ENCODE results near the gene DNMBP.
"Not testable (repeated sequence)": the region's sequence is repeated elsewhere in the genome, so short reads cannot be mapped to it uniquely, and the experiment has no call there.

DNMBP gene

DNA sequence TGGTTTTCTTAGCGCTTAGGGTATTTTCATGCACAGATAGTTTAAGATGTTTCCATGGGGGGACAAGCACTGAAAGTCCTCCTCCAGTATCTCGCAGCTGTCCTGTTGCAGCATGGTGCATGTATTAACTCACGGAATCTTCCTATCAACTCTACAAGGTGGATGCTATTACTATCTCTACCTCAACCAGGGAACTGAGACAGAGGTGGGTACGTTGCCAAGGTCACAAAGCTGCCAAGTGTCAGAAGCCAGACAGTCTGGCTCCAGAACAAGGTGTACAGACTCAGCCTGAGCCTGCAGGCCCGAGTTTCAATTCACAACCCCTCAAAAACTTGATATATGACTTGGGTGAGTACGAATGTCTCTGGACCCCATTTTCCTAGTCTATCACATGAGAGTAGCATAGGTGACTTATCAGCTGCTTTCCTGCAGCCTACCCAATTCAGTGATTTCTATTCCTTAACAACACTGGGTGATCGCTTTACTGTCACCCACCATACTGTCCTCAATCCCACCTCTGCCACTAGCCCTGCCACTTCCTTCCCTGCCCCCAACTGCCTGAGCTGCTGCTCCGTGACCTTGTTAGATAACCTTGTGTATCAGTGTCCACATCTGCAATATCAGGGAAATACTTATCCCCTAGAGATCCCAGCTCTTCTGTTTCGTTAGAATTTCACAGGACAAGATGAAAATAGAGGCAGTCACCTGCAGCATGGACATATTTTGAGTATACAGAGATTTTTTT is 135.2 kb downstream of the DNMBP start:
- DNase-seq (ENCODE audit: low spot score in 2 of 2) (no peak), ATAC-seq (ENCODE audit: low read depth) (no peak)
- Mint-ChIP-seq H3K36me3 (peaks cover 39% of the 10 kb centered on the region), H3K9me3 (no peaks in the 10 kb centered on the region), H3K4me3 (no peak overlapping the region), H3K27me3 (peaks cover 6% of the 10 kb centered on the region), H3K4me1 (no peaks in the 10 kb centered on the region), H3K27ac (peak overlapping the region; percentile 46)

DNA sequence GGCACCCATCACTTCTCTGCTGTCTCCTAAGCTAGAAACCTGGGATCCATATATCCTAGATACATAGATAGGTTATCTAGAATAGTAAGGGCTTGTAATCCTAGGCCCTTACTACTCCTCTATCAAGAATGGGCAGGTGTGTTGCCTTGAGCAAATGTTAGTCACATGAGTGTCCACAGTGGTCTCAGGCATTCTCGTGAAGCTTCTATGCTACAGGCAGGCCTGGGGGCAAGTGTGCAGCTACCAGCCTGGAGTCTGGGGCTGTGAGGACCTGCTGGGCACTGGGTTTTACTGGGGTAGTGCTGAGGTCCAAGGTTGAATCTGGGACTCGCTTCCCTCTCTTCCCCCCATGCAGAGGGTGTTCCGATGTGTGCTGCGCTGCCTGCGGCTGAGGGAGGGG is 135.9 kb downstream of the DNMBP start:
- Mint-ChIP-seq H3K4me1 (no peaks in the 10 kb centered on the region), H3K9me3 (no peaks in the 10 kb centered on the region), H3K4me3 (no peak overlapping the region), H3K27me3 (peaks cover 6% of the 10 kb centered on the region), H3K36me3 (peaks cover 33% of the 10 kb centered on the region), H3K27ac (no peak overlapping the region)
- ATAC-seq (ENCODE audit: low read depth) (no peak), DNase-seq (ENCODE audit: low spot score in 2 of 2) (no peak)

DNA sequence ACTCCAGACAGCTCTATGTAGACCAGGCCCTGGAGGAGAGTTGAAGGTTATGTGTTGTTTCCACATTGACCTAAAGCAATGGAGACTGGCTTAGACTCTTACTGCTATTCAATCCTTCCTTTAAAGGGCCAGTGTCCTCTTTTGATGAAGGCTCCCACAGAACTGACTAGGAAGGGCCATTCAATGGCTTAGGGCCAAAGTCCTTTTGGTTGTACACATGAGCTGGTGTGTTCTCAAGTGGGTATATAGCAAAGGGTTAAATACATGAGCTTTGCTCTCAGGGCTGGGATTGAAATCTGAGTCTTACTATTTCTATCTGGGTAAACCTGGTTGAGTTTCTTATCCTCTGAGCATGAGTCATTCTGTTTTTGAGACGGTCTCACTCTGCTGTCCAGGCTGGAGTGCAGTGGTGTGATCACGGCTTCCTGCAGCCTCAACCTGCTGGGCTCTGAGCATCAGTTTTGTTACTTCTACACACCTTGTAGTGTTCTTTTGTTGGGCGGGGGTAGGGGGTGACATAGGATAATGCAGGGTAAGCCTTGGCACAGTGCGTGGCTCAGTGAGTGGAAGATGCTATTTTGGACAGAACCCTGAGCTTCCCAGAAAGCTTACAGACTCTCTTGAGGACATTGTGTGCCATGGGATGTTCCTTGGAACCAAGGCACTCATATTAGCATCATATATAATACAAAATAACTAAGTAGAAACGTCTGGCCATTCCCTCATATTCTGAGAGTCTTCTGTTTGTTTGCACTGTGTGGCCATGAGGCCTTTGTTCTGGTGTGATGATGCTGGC is 137.2 kb downstream of the DNMBP start:
- no peak overlapping the region for H3K4me3 Mint-ChIP-seq
- no peaks in the 10 kb centered on the region for H3K4me1 Mint-ChIP-seq
- no peak for DNase-seq (ENCODE audit: low spot score in 2 of 2)
- H3K27ac Mint-ChIP-seq: no peak overlapping the region
- H3K27me3 Mint-ChIP-seq: peaks cover 10% of the 10 kb centered on the region
- H3K9me3 Mint-ChIP-seq: peaks cover under 1% of the 10 kb centered on the region
- peaks cover 25% of the 10 kb centered on the region for H3K36me3 Mint-ChIP-seq
- ATAC-seq (ENCODE audit: low read depth): no peak

DNA sequence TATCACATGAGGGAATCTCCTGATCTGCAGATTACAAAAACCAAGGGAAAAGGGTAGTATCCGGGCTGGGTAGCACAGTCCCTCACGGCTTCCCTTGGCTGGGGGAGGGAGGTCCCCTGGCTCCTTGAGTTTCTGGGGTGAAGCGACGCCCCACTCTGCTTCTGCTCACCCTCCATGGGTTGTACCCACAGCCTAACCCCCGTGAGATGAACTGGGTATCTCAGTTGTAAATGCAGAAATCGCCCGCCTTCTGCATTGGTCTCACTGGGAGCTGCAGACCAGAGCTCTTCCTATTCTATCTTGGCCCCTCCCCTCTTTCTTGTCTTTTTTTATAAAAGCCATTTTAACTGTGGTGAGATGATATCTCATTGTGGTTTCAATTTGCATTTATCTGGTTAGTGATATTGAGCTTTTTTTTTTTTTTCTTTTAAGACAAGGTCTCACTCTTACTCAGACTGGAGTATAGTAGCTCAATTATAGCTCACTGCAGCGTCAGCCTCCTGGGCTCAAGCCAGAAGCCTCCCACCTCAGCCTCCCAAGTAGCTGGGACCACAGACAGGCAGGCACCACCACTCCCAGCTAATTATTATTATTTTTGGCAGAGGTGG is 139.5 kb downstream of the DNMBP start:
- Mint-ChIP-seq H3K27me3 (peaks cover 17% of the 10 kb centered on the region), H3K4me1 (no peaks in the 10 kb centered on the region), H3K9me3 (peaks cover 10% of the 10 kb centered on the region), H3K36me3 (peaks cover 11% of the 10 kb centered on the region), H3K4me3 (no peak overlapping the region), H3K27ac (no peak overlapping the region)
- no peak for ATAC-seq (ENCODE audit: low read depth)
- no peak for DNase-seq (ENCODE audit: low spot score in 2 of 2)

DNA sequence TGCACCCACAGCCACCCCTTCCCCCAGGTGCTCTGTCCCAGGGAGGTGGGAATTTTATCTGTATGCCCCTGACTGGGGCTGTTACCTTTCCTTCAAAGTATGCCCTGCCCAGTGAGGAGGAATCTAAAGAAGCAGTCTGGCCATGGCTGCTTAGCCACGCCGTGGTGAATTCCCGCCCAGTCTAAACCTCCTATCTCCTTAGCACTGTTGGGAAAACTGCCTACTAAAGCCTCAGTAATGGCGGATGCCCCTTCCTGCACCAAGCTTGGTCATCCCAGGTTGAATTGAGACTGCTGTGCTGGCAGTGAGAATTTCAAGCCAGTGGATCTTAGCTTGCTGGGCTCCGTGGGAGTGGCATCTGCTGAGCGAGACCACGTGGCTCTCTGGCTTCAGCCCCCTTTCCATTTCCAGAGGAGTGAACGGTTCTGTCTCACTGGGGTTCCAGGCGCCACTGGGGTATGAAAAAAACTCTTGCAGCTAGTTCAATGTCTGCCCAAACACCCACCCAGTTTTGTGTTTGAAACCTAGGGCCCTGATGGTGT is 140.1 kb downstream of the DNMBP start:
- ATAC-seq (ENCODE audit: low read depth) (no peak), DNase-seq (ENCODE audit: low spot score in 2 of 2) (no peak)
- peaks cover 19% of the 10 kb centered on the region for H3K27me3 Mint-ChIP-seq
- H3K36me3 Mint-ChIP-seq: peaks cover 9% of the 10 kb centered on the region
- no peak overlapping the region for H3K4me3 Mint-ChIP-seq
- peaks cover 10% of the 10 kb centered on the region for H3K9me3 Mint-ChIP-seq
- H3K4me1 Mint-ChIP-seq: no peaks in the 10 kb centered on the region
- H3K27ac Mint-ChIP-seq: no peak overlapping the region

DNA sequence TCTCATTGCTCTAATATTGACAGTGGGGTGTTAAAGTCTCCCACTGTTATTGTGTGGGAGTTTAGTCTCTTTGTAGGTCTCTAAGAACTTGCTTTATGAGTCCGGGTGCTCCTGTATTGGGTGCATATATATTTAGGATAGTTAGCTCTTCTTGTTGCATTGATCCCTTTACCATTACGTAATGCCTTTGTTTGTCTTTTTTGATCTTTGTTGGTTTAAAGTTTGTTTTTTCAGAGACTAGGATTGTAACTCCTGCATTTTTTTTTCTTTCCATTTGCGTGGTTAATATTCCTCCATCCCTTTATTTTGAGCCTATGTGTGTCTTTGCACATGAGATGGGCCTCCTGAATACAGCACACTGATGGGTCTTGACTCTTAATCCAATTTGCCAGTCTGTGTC is 142.5 kb downstream of the DNMBP start:
- DNase-seq (ENCODE audit: low spot score in 2 of 2); ATAC-seq (ENCODE audit: low read depth); H3K4me3 Mint-ChIP-seq; H3K27ac Mint-ChIP-seq; H3K36me3 Mint-ChIP-seq; H3K4me1 Mint-ChIP-seq: not testable (repeated sequence)
- Mint-ChIP-seq H3K27me3 (peaks cover 21% of the 10 kb centered on the region), H3K9me3 (peaks cover 10% of the 10 kb centered on the region)

DNA sequence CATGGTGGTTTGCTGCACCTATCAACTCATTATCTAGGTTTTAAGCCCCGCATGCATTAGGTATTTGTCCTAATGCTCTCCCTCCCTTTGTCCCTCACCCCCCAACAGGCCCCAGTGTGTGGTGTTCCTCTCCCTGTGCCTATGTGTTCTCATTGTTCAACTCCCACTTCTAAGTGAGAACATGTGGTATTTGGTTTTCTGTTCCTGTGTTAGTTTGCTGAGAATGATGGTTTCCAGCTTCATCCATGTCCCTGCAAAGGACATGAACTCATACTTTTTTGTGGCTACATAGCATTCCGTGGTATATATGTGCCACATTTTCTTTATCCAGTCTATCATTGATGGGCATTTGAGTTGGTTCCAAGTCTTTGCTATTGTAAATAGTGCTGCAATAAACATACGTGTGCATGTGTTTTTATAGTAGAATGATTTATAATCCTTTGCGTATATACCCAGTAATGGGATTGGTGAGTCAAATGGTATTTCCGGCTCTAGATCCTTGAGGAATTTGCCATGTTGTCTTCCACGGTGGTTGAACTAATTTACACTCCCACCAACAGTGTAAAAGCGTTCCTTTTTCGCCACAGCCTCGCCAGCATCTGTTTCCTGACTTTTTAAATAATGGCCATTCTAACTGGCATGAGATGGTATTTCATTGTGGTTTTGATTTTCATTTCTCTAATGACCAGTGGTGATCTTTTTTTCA is 146.1 kb downstream of the DNMBP start:
- not testable (repeated sequence) for H3K4me1 Mint-ChIP-seq
- peaks cover 15% of the 10 kb centered on the region for H3K27me3 Mint-ChIP-seq

DNA sequence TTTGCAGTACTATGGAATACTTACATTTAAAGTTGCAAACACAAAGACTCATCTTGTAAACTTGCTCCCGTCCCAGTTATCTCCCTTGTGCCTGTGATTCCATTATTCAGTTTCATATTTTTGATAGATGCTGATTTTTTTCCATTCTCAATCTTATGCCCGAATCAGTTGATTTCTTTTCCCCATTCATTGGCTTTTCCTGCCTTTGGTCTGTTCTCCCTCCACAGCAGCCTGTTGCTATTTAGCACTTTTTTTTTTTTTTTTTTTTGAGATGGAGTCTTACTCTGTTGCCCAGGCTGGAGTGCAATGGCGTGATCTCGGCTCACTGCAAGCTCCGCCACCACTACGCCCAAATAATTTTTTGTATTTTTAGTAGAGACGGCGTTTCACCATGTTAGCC is 149.3 kb downstream of the DNMBP start:
- Mint-ChIP-seq H3K27ac (no peak overlapping the region), H3K9me3 (no peaks in the 10 kb centered on the region), H3K4me1 (no peaks in the 10 kb centered on the region), H3K27me3 (peaks cover 7% of the 10 kb centered on the region), H3K36me3 (no peaks in the 10 kb centered on the region), H3K4me3 (no peak overlapping the region)
- no peak for ATAC-seq (ENCODE audit: low read depth)
- DNase-seq (ENCODE audit: low spot score in 2 of 2): no peak

More for the DNA sequence above, 146.1 kb downstream of the DNMBP start:
- H3K27ac Mint-ChIP-seq; DNase-seq (ENCODE audit: low spot score in 2 of 2); ATAC-seq (ENCODE audit: low read depth); H3K4me3 Mint-ChIP-seq; H3K36me3 Mint-ChIP-seq: not testable (repeated sequence)
- H3K9me3 Mint-ChIP-seq: peaks cover 10% of the 10 kb centered on the region

DNA sequence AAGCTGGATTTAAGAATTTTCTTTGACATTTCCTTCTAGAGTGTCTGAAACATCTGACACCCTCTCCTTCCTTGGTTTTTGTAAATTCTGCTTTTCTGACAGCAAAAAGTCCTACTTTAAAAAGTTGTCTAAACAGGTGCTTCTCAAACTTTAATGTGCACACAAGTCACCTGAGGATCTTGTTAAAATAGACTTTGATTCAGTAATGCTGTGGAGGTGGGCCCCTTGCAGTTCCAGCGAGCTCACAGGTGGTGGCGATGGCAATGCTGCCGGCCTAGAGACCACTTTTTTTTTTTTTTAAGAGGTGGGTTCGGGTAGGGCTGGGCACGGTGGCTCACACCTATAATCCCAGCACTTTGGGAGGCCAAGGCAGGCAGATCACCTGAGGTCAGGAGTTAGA is 150.2 kb downstream of the DNMBP start:
- DNase-seq (ENCODE audit: low spot score in 2 of 2) (no peak), ATAC-seq (ENCODE audit: low read depth) (no peak)
- Mint-ChIP-seq H3K27ac (no peak overlapping the region), H3K36me3 (no peaks in the 10 kb centered on the region), H3K4me3 (no peak overlapping the region), H3K9me3 (no peaks in the 10 kb centered on the region), H3K4me1 (no peaks in the 10 kb centered on the region), H3K27me3 (peaks cover 5% of the 10 kb centered on the region)

DNA sequence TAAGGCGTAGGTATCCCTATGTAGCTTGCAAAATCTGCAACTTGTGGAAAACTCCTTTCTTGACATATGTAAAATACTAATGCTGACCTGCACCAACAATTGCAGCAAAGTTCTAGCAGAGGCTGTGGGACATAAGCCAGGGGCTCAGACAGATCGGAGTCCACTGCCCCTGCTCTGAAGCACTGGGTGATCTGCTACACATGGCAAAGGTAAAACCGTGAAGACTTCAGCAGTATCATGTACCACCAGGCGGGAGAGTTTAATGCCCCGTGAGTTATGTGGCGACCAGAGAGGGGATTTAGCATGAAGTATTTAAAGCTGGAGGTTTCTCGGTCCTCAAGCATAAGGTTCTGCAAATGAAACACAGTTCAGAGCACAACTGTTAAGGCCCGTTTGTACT is 150.9 kb downstream of the DNMBP start:
- H3K9me3 Mint-ChIP-seq: no peaks in the 10 kb centered on the region
- H3K27ac Mint-ChIP-seq: no peak overlapping the region
- no peaks in the 10 kb centered on the region for H3K4me1 Mint-ChIP-seq
- ATAC-seq (ENCODE audit: low read depth) (no peak), DNase-seq (ENCODE audit: low spot score in 2 of 2) (no peak)
- H3K36me3 Mint-ChIP-seq: no peaks in the 10 kb centered on the region
- H3K4me3 Mint-ChIP-seq: no peak overlapping the region
- H3K27me3 Mint-ChIP-seq: peaks cover 5% of the 10 kb centered on the region

DNA sequence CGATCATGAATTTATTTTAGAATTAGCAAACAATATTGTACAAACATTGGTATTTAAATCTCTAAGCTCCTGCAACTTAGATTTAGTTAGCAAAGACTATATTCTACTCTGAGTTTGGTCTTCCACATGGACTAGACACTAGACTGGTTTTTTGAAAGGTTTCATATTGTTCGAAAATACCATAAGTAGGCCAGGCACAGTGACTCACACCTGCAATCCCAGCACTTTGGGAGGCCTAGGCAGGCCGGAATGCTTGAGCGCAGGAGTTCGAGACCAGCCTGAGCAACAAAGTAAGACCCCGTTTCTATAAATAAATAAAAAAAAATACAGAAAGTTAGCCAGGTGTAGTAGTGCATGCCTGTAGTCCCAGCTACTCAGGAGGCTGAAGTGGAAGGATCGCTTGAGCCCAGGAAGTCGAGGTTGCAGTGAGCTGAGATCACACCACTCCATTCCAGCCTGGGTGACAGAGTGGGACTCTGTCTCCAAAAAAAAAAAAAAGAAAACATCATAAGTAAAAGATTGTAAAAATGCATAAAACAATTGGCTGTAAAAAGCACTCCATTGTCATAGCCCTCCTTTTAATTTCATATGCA is 154.2 kb downstream of the DNMBP start:
- Mint-ChIP-seq H3K9me3 (no peaks in the 10 kb centered on the region), H3K27me3 (peaks cover 3% of the 10 kb centered on the region), H3K4me1 (no peaks in the 10 kb centered on the region), H3K4me3 (no peak overlapping the region), H3K27ac (no peak overlapping the region), H3K36me3 (peaks cover 7% of the 10 kb centered on the region)
- DNase-seq (ENCODE audit: low spot score in 2 of 2) (no peak), ATAC-seq (ENCODE audit: low read depth) (no peak)

DNA sequence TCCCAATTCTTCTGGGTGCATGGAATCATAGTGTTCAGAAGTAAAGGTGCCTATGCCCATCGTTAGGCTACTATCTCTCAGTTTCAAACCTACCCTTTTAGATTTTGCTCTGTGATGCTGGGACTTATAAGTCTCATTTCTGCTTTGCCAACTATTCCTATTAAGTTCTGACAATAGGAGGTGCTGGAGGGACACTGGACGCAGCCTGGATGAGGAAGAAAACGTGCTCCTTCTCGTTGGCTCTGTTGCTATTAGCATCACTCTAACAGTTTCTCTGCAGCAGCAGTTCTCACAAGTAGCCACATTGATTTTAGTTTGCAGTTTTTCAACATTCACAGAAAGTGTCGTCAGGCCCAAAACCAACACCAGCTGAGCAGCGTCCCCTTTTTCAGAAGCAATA is 154.9 kb downstream of the DNMBP start:
- ATAC-seq (ENCODE audit: low read depth): no peak
- Mint-ChIP-seq H3K9me3 (no peaks in the 10 kb centered on the region), H3K4me3 (no peak overlapping the region), H3K36me3 (peaks cover 7% of the 10 kb centered on the region), H3K27me3 (peaks cover 3% of the 10 kb centered on the region), H3K4me1 (no peaks in the 10 kb centered on the region), H3K27ac (no peak overlapping the region)
- DNase-seq (ENCODE audit: low spot score in 2 of 2): no peak

DNA sequence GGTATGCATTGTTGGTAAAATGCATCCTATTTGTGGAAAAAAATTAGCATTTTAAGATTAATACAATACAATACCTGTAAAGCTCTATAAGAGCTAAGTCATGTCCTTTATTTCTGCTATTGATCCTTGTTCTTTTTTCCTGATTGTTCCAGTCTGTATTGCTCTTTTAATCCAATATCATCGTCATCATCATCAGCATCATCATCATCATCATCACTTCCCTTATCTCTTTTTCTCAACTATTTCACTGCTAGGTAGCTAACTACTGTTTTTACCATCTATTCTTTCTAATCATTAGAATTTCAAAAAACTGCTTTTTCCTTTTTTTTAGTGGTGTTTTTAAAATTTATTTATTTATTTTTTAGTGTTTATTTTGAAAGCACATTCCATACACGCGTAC is 156.1 kb downstream of the DNMBP start:
- Mint-ChIP-seq H3K9me3 (no peaks in the 10 kb centered on the region), H3K4me1 (no peaks in the 10 kb centered on the region), H3K27ac (no peak overlapping the region), H3K36me3 (peaks cover 7% of the 10 kb centered on the region), H3K4me3 (no peak overlapping the region), H3K27me3 (peaks cover 3% of the 10 kb centered on the region)
- no peak for ATAC-seq (ENCODE audit: low read depth)
- DNase-seq (ENCODE audit: low spot score in 2 of 2): no peak

Data from memory B cell (primary cell).